ENCODE data around the gene INTS1. TPM values are rescaled to one million over a fixed set of nuclear protein-coding genes. Genes with fewer than 3 reads are reported as not detected.
A peak's percentile ranks its signal among the peaks of the same experiment; 100 is the strongest.

Gene INTS1
- total RNA-seq, 6 experiments from 2014 or later = 84.0 to 104 (median 89.5) TPM

DNA sequence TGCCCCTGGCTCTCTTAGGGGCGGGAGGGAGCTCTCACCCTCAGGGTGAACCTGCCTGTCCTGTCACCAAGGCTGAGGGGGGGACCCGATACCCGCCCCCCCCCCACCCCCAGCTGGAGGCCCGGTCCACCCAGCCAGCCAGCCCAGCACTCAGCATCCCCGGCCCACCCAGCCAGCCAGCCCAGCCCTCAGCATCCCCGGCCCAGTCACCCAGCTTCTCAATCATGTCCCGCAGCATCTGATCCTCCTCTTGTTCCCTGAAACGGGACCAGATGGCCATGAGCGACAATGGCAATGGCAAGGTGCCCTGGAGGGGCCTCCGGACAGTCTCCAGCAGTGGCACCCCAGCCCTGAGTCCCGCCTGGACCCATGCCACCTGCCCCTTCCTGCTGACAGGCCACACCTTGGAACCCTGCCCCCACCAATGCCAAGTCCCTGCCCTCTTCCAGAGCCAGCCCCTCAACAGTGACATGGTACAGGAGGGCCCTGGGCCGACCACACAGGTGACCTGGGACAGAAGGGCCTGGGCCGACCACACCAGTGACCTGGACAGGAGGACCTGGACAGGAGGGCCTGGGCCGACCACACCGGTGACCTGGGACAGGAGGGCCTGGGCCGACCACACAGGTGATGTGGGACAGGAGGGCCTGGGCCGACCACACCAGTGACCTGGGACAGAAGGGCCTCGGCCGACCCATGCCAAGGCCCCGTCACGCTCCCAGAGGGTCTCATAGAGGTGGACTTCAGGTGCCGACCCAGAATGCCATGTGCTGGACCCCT is 69.1 kb downstream of the INTS1 start:
- DNase-seq = no peak
- Mint-ChIP-seq H3K27ac (no peak overlapping the region), H3K4me3 (no peak overlapping the region), H3K27me3 (ENCODE audit: insufficient read depth) (peaks cover 3% of the 10 kb centered on the region), H3K4me1 (ENCODE audit: low read depth) (0 out of 2 replicates have a peak, but pooled peaks cover 5% of the 10 kb centered on the region), H3K9me3 (0 out of 2 replicates have a peak, but pooled peaks cover 3% of the 10 kb centered on the region), H3K36me3 (ENCODE audit: low read depth) (peaks cover 5% of the 10 kb centered on the region; the same call in 1 of the 2 replicates)
- TF ChIP-seq, protein P1, sequence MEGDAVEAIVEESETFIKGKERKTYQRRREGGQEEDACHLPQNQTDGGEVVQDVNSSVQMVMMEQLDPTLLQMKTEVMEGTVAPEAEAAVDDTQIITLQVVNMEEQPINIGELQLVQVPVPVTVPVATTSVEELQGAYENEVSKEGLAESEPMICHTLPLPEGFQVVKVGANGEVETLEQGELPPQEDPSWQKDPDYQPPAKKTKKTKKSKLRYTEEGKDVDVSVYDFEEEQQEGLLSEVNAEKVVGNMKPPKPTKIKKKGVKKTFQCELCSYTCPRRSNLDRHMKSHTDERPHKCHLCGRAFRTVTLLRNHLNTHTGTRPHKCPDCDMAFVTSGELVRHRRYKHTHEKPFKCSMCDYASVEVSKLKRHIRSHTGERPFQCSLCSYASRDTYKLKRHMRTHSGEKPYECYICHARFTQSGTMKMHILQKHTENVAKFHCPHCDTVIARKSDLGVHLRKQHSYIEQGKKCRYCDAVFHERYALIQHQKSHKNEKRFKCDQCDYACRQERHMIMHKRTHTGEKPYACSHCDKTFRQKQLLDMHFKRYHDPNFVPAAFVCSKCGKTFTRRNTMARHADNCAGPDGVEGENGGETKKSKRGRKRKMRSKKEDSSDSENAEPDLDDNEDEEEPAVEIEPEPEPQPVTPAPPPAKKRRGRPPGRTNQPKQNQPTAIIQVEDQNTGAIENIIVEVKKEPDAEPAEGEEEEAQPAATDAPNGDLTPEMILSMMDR (IDR thresholded peaks at IDR 0.05) = no peak

DNA sequence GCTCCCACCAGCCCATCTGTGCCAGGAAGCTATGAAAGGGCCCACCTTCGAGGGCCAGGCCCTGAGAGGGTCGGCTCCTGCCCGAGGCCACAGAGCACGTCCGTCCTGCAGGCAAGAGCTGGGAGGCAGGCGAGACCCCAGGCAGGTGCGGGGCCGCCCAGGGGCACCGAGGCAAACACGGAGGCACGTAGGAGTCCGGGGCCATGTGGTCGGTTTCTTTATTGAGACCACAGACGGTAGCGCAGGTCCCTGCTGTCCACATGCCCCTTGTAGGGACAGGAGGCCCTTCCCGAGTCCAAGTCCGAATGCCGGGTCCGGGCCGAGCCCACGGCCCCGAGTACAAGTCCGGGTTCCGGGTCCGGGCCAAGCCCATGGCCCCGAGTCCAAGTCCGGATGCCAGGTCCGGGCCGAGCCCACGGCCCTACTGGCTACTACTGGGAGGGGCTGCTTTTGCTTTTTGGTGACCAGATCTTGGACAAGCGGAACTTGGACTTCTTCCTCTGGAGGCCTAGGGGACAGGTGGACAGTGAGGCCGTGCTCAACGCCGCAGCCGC is 69.9 kb downstream of the INTS1 start:
- H3K4me3 Mint-ChIP-seq = no peak overlapping the region

DNA sequence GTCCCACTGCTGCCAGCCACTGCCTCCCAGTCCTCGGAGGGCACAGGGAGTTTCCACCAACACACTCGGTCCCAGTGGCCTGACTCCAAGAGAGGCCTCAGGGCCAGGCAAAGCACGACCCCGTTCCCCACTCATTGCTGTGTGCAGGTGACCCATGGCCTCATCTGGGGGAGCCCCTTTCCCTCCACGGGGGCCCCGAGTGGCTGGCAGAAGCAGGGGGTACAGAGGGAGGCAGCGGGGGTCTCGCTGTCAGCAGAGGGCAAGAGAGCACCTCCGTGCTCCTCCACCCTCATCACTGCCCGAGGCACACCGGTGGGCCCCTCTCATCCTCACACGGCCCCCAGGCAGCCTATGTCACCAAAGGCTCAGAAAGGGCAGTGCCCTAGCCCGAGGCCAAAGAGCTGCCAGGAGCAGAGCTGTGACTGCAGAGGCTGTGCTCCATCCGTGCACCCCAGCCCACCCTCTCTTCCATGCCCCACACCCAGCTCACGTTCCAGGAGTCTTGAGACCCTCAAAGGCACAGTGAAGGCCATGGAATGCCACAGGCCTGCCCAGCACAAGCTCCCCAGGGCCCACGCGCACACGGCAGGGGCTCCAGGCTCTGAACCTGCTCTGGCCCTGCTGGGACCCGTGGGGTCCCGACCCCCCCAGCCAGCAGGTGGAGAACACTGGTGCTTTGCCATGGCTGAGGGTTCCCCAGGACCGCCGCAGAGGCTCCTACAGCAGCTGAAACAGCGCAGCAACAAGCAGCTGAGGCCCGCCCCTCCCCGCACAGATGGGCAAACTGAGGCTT is 70.9 kb downstream of the INTS1 start:
- Mint-ChIP-seq H3K4me3 (no peak overlapping the region), H3K27me3 (ENCODE audit: insufficient read depth) (peaks cover 3% of the 10 kb centered on the region), H3K9me3 (no peaks in the 10 kb centered on the region), H3K27ac (no peak overlapping the region), H3K4me1 (ENCODE audit: low read depth) (0 out of 2 replicates have a peak, but pooled peaks cover 5% of the 10 kb centered on the region), H3K36me3 (ENCODE audit: low read depth) (no peaks in the 10 kb centered on the region)
- DNase-seq = no peak
- TF ChIP-seq, protein P1 (IDR thresholded peaks at IDR 0.05) = no peak

More for the DNA sequence above, 69.9 kb downstream of the INTS1 start:
- Mint-ChIP-seq H3K4me1 (ENCODE audit: low read depth) (0 out of 2 replicates have a peak, but pooled peaks cover 5% of the 10 kb centered on the region), H3K27me3 (ENCODE audit: insufficient read depth) (peaks cover 3% of the 10 kb centered on the region), H3K36me3 (ENCODE audit: low read depth) (peaks cover 2% of the 10 kb centered on the region; the same call in 1 of the 2 replicates), H3K27ac (no peak overlapping the region), H3K9me3 (0 out of 2 replicates have a peak, but pooled peaks cover 2% of the 10 kb centered on the region)
- DNase-seq = no peak
- TF ChIP-seq, protein P1 (IDR thresholded peaks at IDR 0.05) = no peak

DNA sequence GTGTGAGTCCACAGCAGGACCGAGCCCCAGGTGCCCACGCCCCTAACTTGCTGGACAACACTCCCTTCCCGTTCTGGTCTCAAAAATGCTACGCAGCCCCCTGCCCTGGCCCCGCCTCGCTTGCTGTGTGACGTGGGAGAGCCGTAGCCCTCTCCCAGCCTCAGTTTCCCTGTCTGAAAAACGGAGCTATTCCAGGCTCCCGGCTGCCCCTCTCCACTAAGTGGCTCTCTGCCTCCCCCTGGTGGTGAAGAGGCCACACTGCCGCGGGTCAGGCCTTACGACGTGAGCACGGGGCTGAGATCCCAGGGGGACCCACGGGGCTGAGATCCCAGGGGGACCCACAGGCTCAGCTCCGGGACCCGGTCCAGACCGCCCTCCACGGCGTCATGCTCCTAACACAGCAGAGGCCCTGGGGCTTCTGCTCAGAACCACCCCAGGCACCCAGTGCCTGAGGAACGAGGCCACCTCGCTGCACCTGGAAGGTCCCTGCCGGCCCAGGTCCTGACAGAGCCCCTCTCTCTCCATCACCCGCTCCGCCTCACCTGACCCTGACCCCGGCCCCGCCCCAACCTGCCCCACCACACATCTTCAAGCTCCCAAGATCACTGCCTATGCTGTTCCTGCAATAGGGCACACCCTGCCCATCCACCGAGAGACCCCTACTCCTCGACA is 71.6 kb downstream of the INTS1 start:
- H3K4me3 Mint-ChIP-seq = no peak overlapping the region
- no peaks in the 10 kb centered on the region for H3K36me3 Mint-ChIP-seq (ENCODE audit: low read depth)
- no peaks in the 10 kb centered on the region for H3K9me3 Mint-ChIP-seq
- H3K27ac Mint-ChIP-seq = no peak overlapping the region; the same call in 1 of the 2 replicates
- 0 out of 2 replicates have a peak, but pooled peaks cover 5% of the 10 kb centered on the region for H3K4me1 Mint-ChIP-seq (ENCODE audit: low read depth)
- peaks cover 5% of the 10 kb centered on the region for H3K27me3 Mint-ChIP-seq (ENCODE audit: insufficient read depth)
- peak; percentile 11 for DNase-seq
- TF ChIP-seq, protein P1 (IDR thresholded peaks at IDR 0.05) = peak; percentile 98
